ENCODE data around the gene SPRED3. TPM values are rescaled to one million over a fixed set of nuclear protein-coding genes. Genes with fewer than 3 reads are reported as not detected.
A peak's percentile ranks its signal among the peaks of the same experiment; 100 is the strongest.

The SPRED3 gene
- total and polyA plus RNA-seq, 2 donors (not counting 1 experiment from before 2014, with no cell fraction given): 1.1 to 1.7 TPM

DNA sequence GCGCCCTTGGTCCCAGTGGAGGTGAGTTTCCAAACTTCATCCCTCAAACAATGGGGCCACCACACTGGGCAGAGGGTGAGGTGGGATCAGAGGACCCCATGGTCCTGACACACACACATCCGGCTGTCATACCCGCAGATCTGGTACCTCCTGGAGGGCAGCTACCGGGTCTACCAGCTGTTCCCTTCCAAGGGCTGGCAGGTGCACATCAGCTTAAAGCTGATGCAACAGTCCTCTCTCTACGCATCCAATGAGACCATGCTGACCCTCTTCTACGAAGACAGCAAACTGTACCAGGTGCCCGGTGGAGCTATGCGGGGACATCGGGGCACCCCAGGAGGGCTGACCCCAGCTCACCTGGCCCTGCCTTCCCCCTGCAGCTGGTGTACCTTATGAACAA is 28.1 kb upstream of the SPRED3 start:
- H4K20me1 ChIP-seq (ENCODE audit: control insufficient read depth, insufficient read depth, low read length, poor library complexity, severe bottlenecking): no peaks in the 10 kb centered on the region
- no peak overlapping the region for H3K27ac ChIP-seq (ENCODE audit: low read length in 2 of 2)
- CTCF ChIA-PET: no interaction called here
- TF ChIP-seq, protein P1, sequence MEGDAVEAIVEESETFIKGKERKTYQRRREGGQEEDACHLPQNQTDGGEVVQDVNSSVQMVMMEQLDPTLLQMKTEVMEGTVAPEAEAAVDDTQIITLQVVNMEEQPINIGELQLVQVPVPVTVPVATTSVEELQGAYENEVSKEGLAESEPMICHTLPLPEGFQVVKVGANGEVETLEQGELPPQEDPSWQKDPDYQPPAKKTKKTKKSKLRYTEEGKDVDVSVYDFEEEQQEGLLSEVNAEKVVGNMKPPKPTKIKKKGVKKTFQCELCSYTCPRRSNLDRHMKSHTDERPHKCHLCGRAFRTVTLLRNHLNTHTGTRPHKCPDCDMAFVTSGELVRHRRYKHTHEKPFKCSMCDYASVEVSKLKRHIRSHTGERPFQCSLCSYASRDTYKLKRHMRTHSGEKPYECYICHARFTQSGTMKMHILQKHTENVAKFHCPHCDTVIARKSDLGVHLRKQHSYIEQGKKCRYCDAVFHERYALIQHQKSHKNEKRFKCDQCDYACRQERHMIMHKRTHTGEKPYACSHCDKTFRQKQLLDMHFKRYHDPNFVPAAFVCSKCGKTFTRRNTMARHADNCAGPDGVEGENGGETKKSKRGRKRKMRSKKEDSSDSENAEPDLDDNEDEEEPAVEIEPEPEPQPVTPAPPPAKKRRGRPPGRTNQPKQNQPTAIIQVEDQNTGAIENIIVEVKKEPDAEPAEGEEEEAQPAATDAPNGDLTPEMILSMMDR (IDR thresholded peaks at IDR 0.05): no peak
- no peak for TF ChIP-seq EZH2 (IDR thresholded peaks at IDR 0.05; ENCODE audit: borderline replicate concordance, insufficient read depth, low read depth, low read length, poor library complexity, severe bottlenecking)
- H3K4me1 Mint-ChIP-seq: peaks cover 17% of the 10 kb centered on the region
- H3K9ac ChIP-seq (ENCODE audit: low read length): no peak overlapping the region
- H3K9me3 ChIP-seq (ENCODE audit: control extremely low read depth in 1 of 3, control insufficient read depth in 2 of 3, insufficient read depth in 1 of 3, low read length in 2 of 3): peaks cover 0 to 6% (median 0%) of the 10 kb centered on the region in 3 donors
- no peak overlapping the region for H2AFZ ChIP-seq (ENCODE audit: insufficient read depth, low read depth, low read length, poor library complexity, severe bottlenecking)
- H3K9me3 Mint-ChIP-seq (ENCODE audit: insufficient read depth): no peaks in the 10 kb centered on the region
- 88% methylated on average over 9 of the region's 9 CpGs for WGBS (ENCODE audit: insufficient coverage)
- H3K36me3 ChIP-seq (replicated peaks in 1 of 2; ENCODE audit: control extremely low read depth in 1 of 2, control insufficient read depth in 1 of 2, extremely low read depth in 1 of 2, insufficient read depth in 2 of 2, low read length in 1 of 2): no peaks in the 10 kb centered on the region
- no peak overlapping the region for H3K27ac Mint-ChIP-seq
- H3K4me3 Mint-ChIP-seq: peak overlapping the region; percentile 91
- POLR2A ChIA-PET: no interaction called here
- DNase-seq (no peak), ATAC-seq (ENCODE audit: low read depth) (no peak)
- no peak overlapping the region for H3K4me2 ChIP-seq (replicated peaks; ENCODE audit: low read depth, low read length, poor library complexity, severe bottlenecking)
- H3K79me2 ChIP-seq (ENCODE audit: control insufficient read depth, insufficient read depth, low read length): no peaks in the 10 kb centered on the region
- intact Hi-C loops (cut with micrococcal nuclease): no loop called here
- H3K4me1 ChIP-seq (ENCODE audit: control insufficient read depth in 2 of 2, insufficient read depth in 2 of 2, low read length in 2 of 2): peaks cover 9 to 20% of the 10 kb centered on the region in 2 donors
- peaks cover 13% of the 10 kb centered on the region for H3K27me3 Mint-ChIP-seq
- peaks cover 0 to 18% (median 2%) of the 10 kb centered on the region in 4 experiments for H3K27me3 ChIP-seq (replicated peaks in 1 of 4; ENCODE audit: control extremely low read depth in 1 of 4, control insufficient read depth in 3 of 4, insufficient read depth in 4 of 4, low read length in 3 of 4)
- H3K4me3 ChIP-seq (ENCODE audit: control extremely low read depth in 1 of 5, extremely low read depth in 1 of 5, insufficient read depth in 1 of 5, low read depth in 2 of 5, low read length in 4 of 5): no peak overlapping the region

DNA sequence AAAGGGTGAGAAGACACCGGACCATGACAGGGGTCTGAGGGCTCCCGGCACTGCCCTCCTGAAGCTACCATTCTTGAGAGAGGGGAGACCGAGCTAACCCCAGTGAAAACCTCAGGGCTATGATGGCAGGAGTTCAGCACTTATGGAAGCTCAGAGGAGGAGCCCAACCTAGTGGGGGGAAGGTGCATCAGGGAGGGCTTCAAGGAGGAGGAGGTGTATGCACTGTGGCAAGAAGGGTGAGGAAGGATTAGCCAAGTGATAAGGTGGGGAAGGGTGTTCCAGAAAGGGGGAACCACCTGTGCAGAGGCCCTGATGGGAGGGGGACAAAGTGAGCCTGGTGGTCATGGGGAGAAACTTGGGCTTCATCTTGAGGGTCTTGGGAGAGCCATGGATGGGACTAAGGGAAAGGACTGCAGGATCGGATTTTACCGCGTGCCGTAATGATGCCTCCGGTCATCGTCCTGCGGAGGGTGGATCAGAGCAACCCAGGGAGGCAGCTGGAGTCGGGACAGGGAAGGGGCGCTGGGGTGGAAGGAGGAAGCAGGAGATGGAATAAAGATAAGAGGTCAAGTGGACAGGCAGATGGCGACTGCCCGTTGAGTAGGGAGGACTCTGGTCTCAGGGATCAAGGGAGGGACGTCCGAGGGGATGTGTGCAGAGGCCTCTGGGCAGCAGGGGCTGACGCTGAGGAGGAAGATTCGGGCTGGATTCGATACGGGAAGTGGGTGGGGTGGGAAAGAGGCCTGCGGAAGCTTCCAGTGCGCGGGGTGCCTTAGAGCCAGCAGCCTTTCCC is 27.5 kb upstream of the SPRED3 start:
- Histone ChIP-seq H2AFZ (ENCODE audit: insufficient read depth, low read depth, low read length, poor library complexity, severe bottlenecking) (peak overlapping the region; percentile 87), H3K4me3 (ENCODE audit: control extremely low read depth in 1 of 5, extremely low read depth in 1 of 5, insufficient read depth in 1 of 5, low read depth in 2 of 5, low read length in 4 of 5) (peak overlapping the region; percentile 9 to 76 (median 62)), H3K4me2 (replicated peaks; ENCODE audit: low read depth, low read length, poor library complexity, severe bottlenecking) (peak overlapping the region; percentile 99), H3K79me2 (ENCODE audit: control insufficient read depth, insufficient read depth, low read length) (no peaks in the 10 kb centered on the region), H3K4me1 (ENCODE audit: control insufficient read depth in 2 of 2, insufficient read depth in 2 of 2, low read length in 2 of 2) (peaks cover 9 to 20% of the 10 kb centered on the region in 2 donors), H4K20me1 (ENCODE audit: control insufficient read depth, insufficient read depth, low read length, poor library complexity, severe bottlenecking) (no peaks in the 10 kb centered on the region), H3K27me3 (replicated peaks in 1 of 4; ENCODE audit: control extremely low read depth in 1 of 4, control insufficient read depth in 3 of 4, insufficient read depth in 4 of 4, low read length in 3 of 4) (peaks cover 0 to 24% (median 2%) of the 10 kb centered on the region in 4 experiments), H3K9me3 (ENCODE audit: control extremely low read depth in 1 of 3, control insufficient read depth in 2 of 3, insufficient read depth in 1 of 3, low read length in 2 of 3) (peaks cover 0 to 8% (median 0%) of the 10 kb centered on the region in 3 donors), H3K9ac (ENCODE audit: low read length) (peak overlapping the region; percentile 73), H3K27ac (ENCODE audit: low read length in 2 of 2) (no peak overlapping the region), H3K36me3 (replicated peaks in 1 of 2; ENCODE audit: control extremely low read depth in 1 of 2, control insufficient read depth in 1 of 2, extremely low read depth in 1 of 2, insufficient read depth in 2 of 2, low read length in 1 of 2) (no peaks in the 10 kb centered on the region)
- Mint-ChIP-seq H3K27me3 (peaks cover 10% of the 10 kb centered on the region), H3K9me3 (ENCODE audit: insufficient read depth) (no peaks in the 10 kb centered on the region), H3K4me3 (peak overlapping the region; percentile 91), H3K4me1 (peaks cover 17% of the 10 kb centered on the region), H3K27ac (peak overlapping the region; percentile 15)
- DNase-seq (no peak), ATAC-seq (ENCODE audit: low read depth) (no peak)
- WGBS (ENCODE audit: insufficient coverage): 16% methylated on average over 23 of the region's 23 CpGs
- intact Hi-C loops (cut with micrococcal nuclease): loop anchor here (1.0 kb wide), 1 partner anchor 13 kb away; the partner anchor contains the start of gene PSMD8
- no peak for TF ChIP-seq EZH2 (IDR thresholded peaks at IDR 0.05; ENCODE audit: borderline replicate concordance, insufficient read depth, low read depth, low read length, poor library complexity, severe bottlenecking)
- TF ChIP-seq, protein P1 (IDR thresholded peaks at IDR 0.05): no peak
- POLR2A ChIA-PET: interaction anchor here (0.6 to 1.3 kb wide), 3 partner anchors 27 to 428 kb away, joined by 3 to 4 read pairs (median 3); partner anchors contain the start of genes GGN and SPRED3
- CTCF ChIA-PET: no interaction called here

All from B cell (primary cell).